ENCODE results near the gene DECR2. TPM values are rescaled to one million over a fixed set of nuclear protein-coding genes. Genes with fewer than 3 reads are reported as not detected.

DECR2 gene
- total RNA-seq, 1 donor from 2014 or later, result 17.4 TPM

GRCh38 chr16:396199-396598, 5.5 kb upstream of the DECR2 start:
- peaks cover 4% of the 10 kb centered on the region for H3K9me3 ChIP-seq (ENCODE audit: insufficient read depth, low read depth, low read length)
- peaks cover 25% of the 10 kb centered on the region for H4K20me1 ChIP-seq (ENCODE audit: insufficient read depth, low read length)
- H3K4me1 ChIP-seq (ENCODE audit: insufficient read depth, low read length), result peaks cover 8% of the 10 kb centered on the region
- H3K36me3 ChIP-seq (ENCODE audit: insufficient read depth, low read length), result no peaks in the 10 kb centered on the region
- peak overlapping the region; percentile 56 for H3K4me3 ChIP-seq (ENCODE audit: insufficient read depth, low read depth, low read length)
- H3K27me3 ChIP-seq (ENCODE audit: insufficient read depth, low read length), result no peaks in the 10 kb centered on the region
- FAIRE-seq, result no peak
- no peaks in the 10 kb centered on the region for H3K27me3 Mint-ChIP-seq (ENCODE audit: low read depth, unreplicated experiment)
- H3K4me3 Mint-ChIP-seq (ENCODE audit: unreplicated experiment), result peak overlapping the region; percentile 92
- H3K9me3 Mint-ChIP-seq (ENCODE audit: unreplicated experiment), result no peaks in the 10 kb centered on the region
- no peak overlapping the region for H3K9ac ChIP-seq (ENCODE audit: low read length)
- peak overlapping the region; percentile 88 for H2AFZ ChIP-seq (ENCODE audit: low read depth, low read length)
- DNase-seq (ENCODE audit: low read depth), result no peak
- no peak overlapping the region for H3K27ac ChIP-seq (ENCODE audit: low read depth, low read length)
- H3K79me2 ChIP-seq (ENCODE audit: insufficient read depth, low read length), result peaks cover 7% of the 10 kb centered on the region
- H3K36me3 Mint-ChIP-seq (ENCODE audit: low read depth, unreplicated experiment), result peaks cover 2% of the 10 kb centered on the region
- peak overlapping the region; percentile 96 for H3K4me2 ChIP-seq (ENCODE audit: low read length)
- H3K4me1 Mint-ChIP-seq (ENCODE audit: low read depth, unreplicated experiment), result no peaks in the 10 kb centered on the region
- H3K27ac Mint-ChIP-seq (ENCODE audit: unreplicated experiment), result peak overlapping the region; percentile 95
- TF ChIP-seq EZH2 (IDR thresholded peaks at IDR 0.05; ENCODE audit: insufficient read depth, low read length) (no peak), CTCF (IDR thresholded peaks at IDR 0.05; ENCODE audit: insufficient read depth, low read depth, low read length) (no peak)

- Histone ChIP-seq H3K27ac (ENCODE audit: low read depth, low read length) (no peak overlapping the region), H3K9ac (ENCODE audit: low read length) (peak overlapping the region; percentile 60)
Measured at GRCh38 chr16:396605-397004, 5.1 kb upstream of the DECR2 start.

More at GRCh38 chr16:396605-397004, 5.1 kb upstream of the DECR2 start:
- no peaks in the 10 kb centered on the region for H3K27me3 Mint-ChIP-seq (ENCODE audit: low read depth, unreplicated experiment)
- Histone ChIP-seq H3K4me2 (ENCODE audit: low read length) (peak overlapping the region; percentile 96), H3K4me3 (ENCODE audit: insufficient read depth, low read depth, low read length) (peak overlapping the region; percentile 56), H3K4me1 (ENCODE audit: insufficient read depth, low read length) (peaks cover 8% of the 10 kb centered on the region), H3K9me3 (ENCODE audit: insufficient read depth, low read depth, low read length) (peaks cover 4% of the 10 kb centered on the region), H4K20me1 (ENCODE audit: insufficient read depth, low read length) (peaks cover 25% of the 10 kb centered on the region), H2AFZ (ENCODE audit: low read depth, low read length) (peak overlapping the region; percentile 88), H3K36me3 (ENCODE audit: insufficient read depth, low read length) (no peaks in the 10 kb centered on the region), H3K79me2 (ENCODE audit: insufficient read depth, low read length) (peaks cover 7% of the 10 kb centered on the region), H3K27me3 (ENCODE audit: insufficient read depth, low read length) (no peaks in the 10 kb centered on the region)
- no peak for TF ChIP-seq CTCF (IDR thresholded peaks at IDR 0.05; ENCODE audit: insufficient read depth, low read depth, low read length)
- no peak for TF ChIP-seq EZH2 (IDR thresholded peaks at IDR 0.05; ENCODE audit: insufficient read depth, low read length)
- H3K27ac Mint-ChIP-seq (ENCODE audit: unreplicated experiment), result peak overlapping the region; percentile 95
- DNase-seq (ENCODE audit: low read depth) (peak; percentile 35), FAIRE-seq (no peak)
- peaks cover 2% of the 10 kb centered on the region for H3K36me3 Mint-ChIP-seq (ENCODE audit: low read depth, unreplicated experiment)
- H3K9me3 Mint-ChIP-seq (ENCODE audit: unreplicated experiment), result no peaks in the 10 kb centered on the region
- peak overlapping the region; percentile 92 for H3K4me3 Mint-ChIP-seq (ENCODE audit: unreplicated experiment)
- H3K4me1 Mint-ChIP-seq (ENCODE audit: low read depth, unreplicated experiment), result no peaks in the 10 kb centered on the region
